Measurements from ENCODE around the gene PRLH.

- TF ChIP-seq ZIC2 (tag by site-specific recombination; IDR thresholded peaks at IDR 0.05) (no peak), CTCF (tag by site-specific recombination; IDR thresholded peaks at IDR 0.05) (no peak), ZNF394 (tag by site-specific recombination; IDR thresholded peaks at IDR 0.05; ENCODE audit: borderline replicate concordance) (no peak), ZNF274 (IDR thresholded peaks at IDR 0.05; ENCODE audit: low read length) (no peak), ZNF274 (tag by site-specific recombination; IDR thresholded peaks at IDR 0.05; ENCODE audit: borderline replicate concordance) (no peak), ZBTB7A (tag by site-specific recombination; IDR thresholded peaks at IDR 0.05; ENCODE audit: low read depth) (no peak), ZNF174 (tag by site-specific recombination; IDR thresholded peaks at IDR 0.05) (no peak), ZNF248 (tag by site-specific recombination; IDR thresholded peaks at IDR 0.05) (no peak), GLI4 (tag by site-specific recombination; IDR thresholded peaks at IDR 0.05) (no peak)
Observed at GRCh38 chr2:237564526-237565131, 1.7 kb upstream of the PRLH start.

Data from HEK293 (cell line).